Measurements from ENCODE around the gene TCP11L1. TPM values are rescaled to one million over a fixed set of nuclear protein-coding genes. Genes with fewer than 3 reads are reported as not detected.

Gene TCP11L1
- total RNA-seq, 3 donors from 2014 or later (not counting 1 experiment from before 2014, with no cell fraction given): 20.7 to 24.5 (median 22.7) TPM

DNA sequence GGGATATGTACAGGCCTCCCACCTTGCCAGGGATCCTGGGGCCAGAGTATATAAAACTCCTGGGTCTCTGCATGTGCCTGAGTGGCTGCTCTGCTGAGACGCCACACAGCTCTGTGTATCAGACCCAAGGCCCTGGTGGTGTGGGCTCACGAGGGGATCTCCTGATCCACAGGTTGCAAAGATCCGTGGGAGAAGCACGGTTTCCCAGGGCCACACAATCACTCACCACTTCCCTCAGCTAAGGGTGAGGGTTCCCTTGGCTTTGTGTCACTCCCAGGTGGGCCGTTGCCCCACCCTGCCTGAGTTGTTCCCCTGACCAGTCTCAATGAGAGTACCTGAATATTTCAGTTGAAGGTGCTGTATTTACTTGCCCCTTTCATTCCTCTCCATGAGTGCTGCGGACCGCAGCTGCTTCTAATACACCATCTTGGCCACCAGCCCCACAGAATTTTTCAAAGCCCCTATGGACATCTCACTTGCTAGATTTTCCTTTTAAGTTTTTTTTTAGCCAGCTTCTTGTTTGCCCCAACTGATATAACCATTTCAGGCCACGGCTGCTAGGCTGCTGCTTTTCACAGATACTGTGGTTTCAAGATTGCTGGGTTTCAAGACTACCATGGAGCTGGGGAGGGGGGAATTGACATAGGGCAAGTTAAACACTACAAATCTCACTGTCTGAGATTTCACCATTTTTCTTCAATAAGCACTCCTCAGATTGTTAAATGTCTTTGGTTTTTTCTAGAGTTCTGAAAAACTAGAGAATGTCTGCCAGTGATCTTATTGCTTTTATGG is 37.4 kb upstream of the TCP11L1 start:
- Histone ChIP-seq H3K4me3 (ENCODE audit: low read length) (no peak overlapping the region), H3K36me3 (ENCODE audit: control insufficient read depth, insufficient read depth, low read length) (no peaks in the 10 kb centered on the region), H3K4me1 (ENCODE audit: control insufficient read depth, insufficient read depth, low read length) (no peaks in the 10 kb centered on the region), H3K27me3 (ENCODE audit: control insufficient read depth, insufficient read depth, low read length) (no peaks in the 10 kb centered on the region), H3K9me3 (ENCODE audit: control insufficient read depth, insufficient read depth, low read length) (no peaks in the 10 kb centered on the region), H3K27ac (ENCODE audit: low read length) (no peak overlapping the region)
- no peak for ATAC-seq
- peaks cover 15 to 20% of the 10 kb centered on the region in 2 donors for H3K27me3 Mint-ChIP-seq (ENCODE audit: low read depth in 2 of 2)
- peaks cover 0 to 5% of the 10 kb centered on the region in 2 donors for H3K4me1 Mint-ChIP-seq
- no peak overlapping the region for H3K4me3 Mint-ChIP-seq
- TF ChIP-seq, protein P1, sequence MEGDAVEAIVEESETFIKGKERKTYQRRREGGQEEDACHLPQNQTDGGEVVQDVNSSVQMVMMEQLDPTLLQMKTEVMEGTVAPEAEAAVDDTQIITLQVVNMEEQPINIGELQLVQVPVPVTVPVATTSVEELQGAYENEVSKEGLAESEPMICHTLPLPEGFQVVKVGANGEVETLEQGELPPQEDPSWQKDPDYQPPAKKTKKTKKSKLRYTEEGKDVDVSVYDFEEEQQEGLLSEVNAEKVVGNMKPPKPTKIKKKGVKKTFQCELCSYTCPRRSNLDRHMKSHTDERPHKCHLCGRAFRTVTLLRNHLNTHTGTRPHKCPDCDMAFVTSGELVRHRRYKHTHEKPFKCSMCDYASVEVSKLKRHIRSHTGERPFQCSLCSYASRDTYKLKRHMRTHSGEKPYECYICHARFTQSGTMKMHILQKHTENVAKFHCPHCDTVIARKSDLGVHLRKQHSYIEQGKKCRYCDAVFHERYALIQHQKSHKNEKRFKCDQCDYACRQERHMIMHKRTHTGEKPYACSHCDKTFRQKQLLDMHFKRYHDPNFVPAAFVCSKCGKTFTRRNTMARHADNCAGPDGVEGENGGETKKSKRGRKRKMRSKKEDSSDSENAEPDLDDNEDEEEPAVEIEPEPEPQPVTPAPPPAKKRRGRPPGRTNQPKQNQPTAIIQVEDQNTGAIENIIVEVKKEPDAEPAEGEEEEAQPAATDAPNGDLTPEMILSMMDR (IDR thresholded peaks at IDR 0.05): no peak
- intact Hi-C loops (cut with micrococcal nuclease): no loop called here
- no peak for DNase-seq
- peaks cover 11% of the 10 kb centered on the region for H3K36me3 Mint-ChIP-seq
- WGBS (ENCODE audit: insufficient coverage): 72% methylated on average over 8 of the region's 8 CpGs
- H3K9me3 Mint-ChIP-seq: peaks cover 2% of the 10 kb centered on the region in 2 donors
- no peak overlapping the region for H3K27ac Mint-ChIP-seq

DNA sequence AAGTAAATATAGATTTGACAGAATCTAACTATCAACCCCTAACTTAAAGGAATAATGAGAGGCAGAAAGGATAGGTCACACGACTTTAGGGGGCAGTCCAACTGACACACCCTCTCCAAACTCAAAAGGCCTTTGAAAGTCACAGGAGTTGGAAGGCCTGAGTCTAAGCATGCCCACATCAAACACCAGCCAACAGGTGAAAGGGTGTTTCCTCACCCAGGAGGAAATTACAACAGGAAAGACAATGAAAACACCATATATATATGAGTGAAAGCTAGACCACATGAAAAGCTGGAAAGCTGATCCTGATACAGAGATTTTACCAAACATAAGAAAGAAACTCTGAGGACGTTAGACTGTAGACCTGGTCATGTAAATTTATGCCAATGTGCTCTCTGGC is 34.2 kb upstream of the TCP11L1 start:
- no peak overlapping the region for H3K4me3 ChIP-seq (ENCODE audit: low read length)
- no peaks in the 10 kb centered on the region for H3K9me3 Mint-ChIP-seq
- H3K27me3 ChIP-seq (ENCODE audit: control insufficient read depth, insufficient read depth, low read length): no peaks in the 10 kb centered on the region
- no peaks in the 10 kb centered on the region for H3K9me3 ChIP-seq (ENCODE audit: control insufficient read depth, insufficient read depth, low read length)
- DNase-seq (peak in 1 of 2 donors; percentile 69), ATAC-seq (peak in 1 of 3 donors; percentile 25)
- no peak overlapping the region for H3K27ac Mint-ChIP-seq
- no peak overlapping the region for H3K27ac ChIP-seq (ENCODE audit: low read length)
- H3K36me3 Mint-ChIP-seq: no peaks in the 10 kb centered on the region
- peaks cover under 1 to 6% of the 10 kb centered on the region in 2 donors for H3K27me3 Mint-ChIP-seq (ENCODE audit: low read depth in 2 of 2)
- no peak overlapping the region for H3K4me3 Mint-ChIP-seq
- H3K4me1 Mint-ChIP-seq: peaks cover 0 to 5% of the 10 kb centered on the region in 2 donors
- TF ChIP-seq, protein P1 (IDR thresholded peaks at IDR 0.05): no peak
- H3K4me1 ChIP-seq (ENCODE audit: control insufficient read depth, insufficient read depth, low read length): no peaks in the 10 kb centered on the region
- intact Hi-C loops (cut with micrococcal nuclease): no loop called here
- no peaks in the 10 kb centered on the region for H3K36me3 ChIP-seq (ENCODE audit: control insufficient read depth, insufficient read depth, low read length)
- 50% methylated on average over 2 of the region's 2 CpGs for WGBS (ENCODE audit: insufficient coverage)

- peaks cover 8 to 9% of the 10 kb centered on the region in 2 donors for H3K4me1 Mint-ChIP-seq
- intact Hi-C loops (cut with micrococcal nuclease): no loop called here
These were observed 33.4 kb upstream of the TCP11L1 start for GRCh38 chr11:33006010-33006409.

More at GRCh38 chr11:33006010-33006409, 33.4 kb upstream of the TCP11L1 start:
- DNase-seq (no peak), ATAC-seq (no peak)
- no peak overlapping the region for H3K27ac ChIP-seq (ENCODE audit: low read length)
- H3K36me3 Mint-ChIP-seq: no peaks in the 10 kb centered on the region
- H3K9me3 ChIP-seq (ENCODE audit: control insufficient read depth, insufficient read depth, low read length): no peaks in the 10 kb centered on the region
- H3K9me3 Mint-ChIP-seq: no peaks in the 10 kb centered on the region
- no peak overlapping the region for H3K27ac Mint-ChIP-seq
- H3K4me3 ChIP-seq (ENCODE audit: low read length): no peak overlapping the region
- peaks cover 3% of the 10 kb centered on the region for H3K4me1 ChIP-seq (ENCODE audit: control insufficient read depth, insufficient read depth, low read length)
- no peaks in the 10 kb centered on the region for H3K36me3 ChIP-seq (ENCODE audit: control insufficient read depth, insufficient read depth, low read length)
- TF ChIP-seq, protein P1 (IDR thresholded peaks at IDR 0.05): no peak
- no peak overlapping the region for H3K4me3 Mint-ChIP-seq
- H3K27me3 ChIP-seq (ENCODE audit: control insufficient read depth, insufficient read depth, low read length): no peaks in the 10 kb centered on the region
- H3K27me3 Mint-ChIP-seq (ENCODE audit: low read depth in 2 of 2): peaks cover 0 to 6% of the 10 kb centered on the region in 2 donors

Measured in natural killer cell (primary cell).